Parathyroid adenoma (tissue), 2 donors: ENCODE data around the gene ARIH2.

ENCODE experiments used
- H2AFZ ChIP-seq: fragments of 300-600 bp; sonication (generic); one replicate; pipeline ENCODE4 v1.7.0; 2017; ENCODE audit warnings: antibody characterized with exemption, mild to moderate bottlenecking
- H3K27ac ChIP-seq: fragments of 300-600 bp; sonication (generic); one replicate; pipeline ENCODE4 v1.7.0; 2017
- H3K27me3 ChIP-seq: fragments of 300-600 bp; sonication (generic); one replicate; pipeline ENCODE4 v1.7.0; 2017; ENCODE audit warnings: low read length; ENCODE audit not compliant: control insufficient read depth, insufficient read depth
- H3K36me3 ChIP-seq: fragments of 300-600 bp; sonication (generic); one replicate; pipeline ENCODE4 v1.7.0; 2017; ENCODE audit warnings: low read length; ENCODE audit not compliant: control insufficient read depth, insufficient read depth
- H3K4me1 ChIP-seq: fragments of 300-600 bp; sonication (generic); one replicate; pipeline ENCODE4 v1.7.0; 2017; ENCODE audit warnings: control low read depth
- H3K4me2 ChIP-seq: fragments of 300-600 bp; sonication (generic); one replicate; pipeline ENCODE4 v1.7.0; 2017; ENCODE audit warnings: low read length
- H3K4me3 ChIP-seq: fragments of 300-600 bp; sonication (generic); one replicate; pipeline ENCODE4 v1.7.0; 2017; ENCODE audit warnings: low read depth, low read length
- H3K79me2 ChIP-seq: fragments of 300-600 bp; sonication (generic); one replicate; pipeline ENCODE4 v1.7.0; 2017; ENCODE audit warnings: control low read depth
- H3K9ac ChIP-seq: fragments of 300-600 bp; sonication (generic); one replicate; pipeline ENCODE4 v1.7.0; 2017; ENCODE audit warnings: mild to moderate bottlenecking
- H3K9me3 ChIP-seq: fragments of 300-600 bp; sonication (generic); one replicate; pipeline ENCODE4 v1.7.0; 2017; ENCODE audit warnings: low read length; ENCODE audit not compliant: control insufficient read depth
- CTCF ChIP-seq: fragments of 300-600 bp; sonication (generic); IDR thresholded peaks from one replicate; pipeline ENCODE4 v1.7.0; 2017; ENCODE audit warnings: antibody characterized with exemption, mild to moderate bottlenecking
- donor health status: primary hyperparathyroidism.

The ARIH2 gene

GRCh38 chr3:49005303-49005680 is 86.7 kb downstream of the ARIH2 start:
- Histone ChIP-seq H3K36me3 (no peaks in the 10 kb centered on the region), H3K9ac (no peak overlapping the region), H3K4me2 (no peak overlapping the region), H3K27ac (no peak overlapping the region), H3K79me2 (peaks cover 32% of the 10 kb centered on the region), H3K27me3 (no peaks in the 10 kb centered on the region), H2AFZ (no peak overlapping the region), H3K4me1 (peaks cover 6% of the 10 kb centered on the region), H3K4me3 (no peak overlapping the region), H3K9me3 (no peaks in the 10 kb centered on the region)
- TF ChIP-seq CTCF: no peak

DNA sequence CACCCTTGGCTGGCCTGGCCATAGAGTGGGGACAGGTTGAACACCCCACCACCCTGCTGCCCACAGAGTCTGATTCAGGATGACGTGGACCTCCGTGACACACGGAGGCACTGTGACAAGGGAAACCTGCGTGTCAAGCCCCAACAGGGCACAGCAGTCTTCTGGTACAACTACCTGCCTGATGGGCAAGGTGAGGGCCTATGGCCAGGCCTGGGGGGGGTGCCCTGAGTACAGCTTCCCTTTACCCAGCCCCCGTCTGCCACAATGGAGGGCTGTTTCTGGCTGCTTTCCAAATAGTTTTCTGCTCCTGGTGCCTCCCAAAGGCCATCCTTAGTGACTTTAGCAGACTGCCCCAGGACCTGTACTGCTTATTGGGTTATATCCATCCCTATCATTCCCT is 87.4 kb downstream of the ARIH2 start:
- H3K9me3 ChIP-seq: no peaks in the 10 kb centered on the region
- no peak overlapping the region for H3K9ac ChIP-seq
- no peaks in the 10 kb centered on the region for H3K36me3 ChIP-seq
- peak overlapping the region; percentile 100 for H3K4me2 ChIP-seq
- H3K4me1 ChIP-seq: peaks cover 6% of the 10 kb centered on the region
- H3K27me3 ChIP-seq: no peaks in the 10 kb centered on the region
- peak overlapping the region; percentile 100 for H3K4me3 ChIP-seq
- TF ChIP-seq CTCF: no peak
- peaks cover 32% of the 10 kb centered on the region for H3K79me2 ChIP-seq
- no peak overlapping the region for H2AFZ ChIP-seq
- H3K27ac ChIP-seq: no peak overlapping the region

DNA sequence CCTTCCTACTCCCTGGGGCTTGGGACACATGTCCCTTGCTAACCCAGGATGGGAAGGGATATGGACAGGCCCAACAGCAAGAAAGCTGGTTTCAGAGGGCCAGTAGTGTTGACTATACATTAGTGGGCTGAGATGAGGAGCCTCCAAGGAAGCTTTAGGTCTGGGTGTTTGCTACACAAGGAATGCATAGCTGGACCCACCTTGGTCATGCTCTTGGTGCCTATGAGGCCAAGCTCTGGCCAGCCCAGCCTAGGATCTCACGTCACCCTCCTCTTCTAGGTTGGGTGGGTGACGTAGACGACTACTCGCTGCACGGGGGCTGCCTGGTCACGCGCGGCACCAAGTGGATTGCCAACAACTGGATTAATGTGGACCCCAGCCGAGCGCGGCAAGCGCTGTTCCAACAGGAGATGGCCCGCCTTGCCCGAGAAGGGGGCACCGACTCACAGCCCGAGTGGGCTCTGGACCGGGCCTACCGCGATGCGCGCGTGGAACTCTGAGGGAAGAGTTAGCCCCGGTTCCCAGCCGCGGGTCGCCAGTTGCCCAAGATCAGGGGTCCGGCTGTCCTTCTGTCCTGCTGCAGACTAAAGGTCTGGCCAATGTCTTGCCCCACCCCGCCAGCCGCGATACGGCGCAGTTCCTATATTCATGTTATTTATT is 87.9 kb downstream of the ARIH2 start:
- no peak for TF ChIP-seq CTCF
- H3K27me3 ChIP-seq: no peaks in the 10 kb centered on the region
- H3K9me3 ChIP-seq: no peaks in the 10 kb centered on the region
- no peak overlapping the region for H3K9ac ChIP-seq
- peak overlapping the region; percentile 87 for H3K27ac ChIP-seq
- no peaks in the 10 kb centered on the region for H3K36me3 ChIP-seq
- H3K4me1 ChIP-seq: peaks cover 6% of the 10 kb centered on the region
- H2AFZ ChIP-seq: peak overlapping the region; percentile 78
- peak overlapping the region; percentile 100 for H3K4me2 ChIP-seq
- peak overlapping the region; percentile 100 for H3K4me3 ChIP-seq
- H3K79me2 ChIP-seq: peaks cover 29% of the 10 kb centered on the region

DNA sequence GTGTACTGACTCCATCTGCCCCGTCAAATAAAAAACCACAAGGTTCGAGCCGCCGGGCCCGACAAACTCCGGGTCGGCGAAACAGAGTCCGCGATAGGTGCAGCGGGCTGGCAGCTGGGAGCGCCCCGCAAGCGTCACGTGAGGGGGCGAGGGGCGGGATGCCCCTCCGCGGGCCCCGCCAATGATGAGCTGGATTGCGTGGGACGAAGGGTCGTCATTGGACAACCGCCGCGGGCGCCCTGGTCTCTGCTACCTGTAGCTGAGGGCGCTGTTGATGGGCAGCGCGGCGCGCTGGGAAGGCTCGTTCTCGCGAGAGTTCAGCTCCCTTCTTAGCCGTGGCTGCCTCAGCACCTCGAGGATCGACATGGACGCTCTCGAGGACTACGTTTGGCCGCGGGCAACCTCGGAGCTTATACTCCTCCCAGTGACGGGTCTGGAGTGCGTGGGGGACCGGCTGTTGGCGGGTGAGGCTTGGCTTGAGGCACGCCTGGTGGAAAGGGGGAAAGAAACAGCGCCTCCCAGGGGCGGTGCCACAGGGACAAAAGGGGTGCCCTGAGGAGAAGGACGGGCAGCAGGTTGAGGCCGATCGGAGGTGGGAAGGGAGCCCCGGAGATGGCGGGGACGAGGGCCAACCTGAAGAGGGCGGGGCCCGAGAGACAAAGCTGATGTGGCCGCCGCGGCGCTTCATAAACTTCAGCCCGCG is 88.6 kb downstream of the ARIH2 start, which contains the start of gene WDR6:
WDR6 (plus strand) TSS at position 324 of the 703 bp plus-strand sequence; CDS start at position 365, 41 bp downstream.
- peak within 1 kb of the TSS; percentile 78 for H2AFZ ChIP-seq
- H3K4me3 ChIP-seq: peak within 1 kb of the TSS; percentile 100
- peak within 1 kb of the TSS; percentile 49 for H3K9ac ChIP-seq
- no peaks in the 10 kb centered on the region for H3K36me3 ChIP-seq
- no peaks in the 10 kb centered on the region for H3K9me3 ChIP-seq
- H3K27ac ChIP-seq: peak within 1 kb of the TSS; percentile 87
- no peaks in the 10 kb centered on the region for H3K27me3 ChIP-seq
- H3K4me2 ChIP-seq: peak within 1 kb of the TSS; percentile 100
- H3K4me1 ChIP-seq: peaks cover 6% of the 10 kb centered on the region
- peak; percentile 64 for TF ChIP-seq CTCF
- peaks cover 24% of the 10 kb centered on the region for H3K79me2 ChIP-seq
